Common myeloid progenitor, CD34-positive (primary cell): ENCODE measurements around the gene TMUB2.

ENCODE experiments used
- CTCF ChIA-PET: fragments of 350-600 bp; sonication (Branson Sonifier 250); formaldehyde crosslinking; loops from one replicate; lab custom pipeline; 2021; ENCODE audit warnings: antibody characterized with exemption; lab: Charles Lee
- POLR2A ChIA-PET: fragments of 350-600 bp; sonication (Branson Sonifier 250); formaldehyde crosslinking; loops from one replicate; lab custom pipeline; 2021; ENCODE audit warnings: antibody characterized with exemption; lab: Charles Lee
- DNase-seq, 3 donors: peaks; one replicate each; pipeline versions ENCODE4 v3.0.0 to v3.0.0-alpha.2; 2013
- H3K27ac ChIP-seq, 2 experiments: 1 replicate in 1 of 2; 2 replicates in 1 of 2; pipeline ENCODE4 v1.7.0; 2013; ENCODE audit warnings: inconsistent platforms in 2 of 2, low read length in 2 of 2, mild to moderate bottlenecking in 2 of 2, low read depth in 1 of 2, moderate library complexity in 1 of 2; ENCODE audit not compliant: severe bottlenecking in 2 of 2, insufficient read depth in 1 of 2, poor library complexity in 1 of 2
- H3K27me3 ChIP-seq, 5 experiments: replicated peaks in 2 of 5; 1 replicate in 3 of 5; 2 replicates in 2 of 5; pipeline versions ENCODE4 v1.6.1 to v1.7.0; 2013; ENCODE audit warnings: low read length in 4 of 5, mild to moderate bottlenecking in 2 of 5, moderate library complexity in 2 of 5, inconsistent platforms in 1 of 5; ENCODE audit not compliant: insufficient read depth in 5 of 5, control insufficient read depth in 4 of 5
- H3K36me3 ChIP-seq, 4 experiments: 1 replicate in 2 of 4; 2 replicates in 2 of 4; pipeline versions ENCODE4 v1.6.1 to v1.7.0; 2013; ENCODE audit warnings: low read length in 3 of 4, control low read depth in 1 of 4, mild to moderate bottlenecking in 1 of 4; ENCODE audit not compliant: control insufficient read depth in 4 of 4, insufficient read depth in 4 of 4
- H3K4me1 ChIP-seq, 4 experiments: 1 replicate in 3 of 4; 2 replicates in 1 of 4; pipeline versions ENCODE4 v1.6.1 to v1.7.1; 2013; ENCODE audit warnings: low read length in 3 of 4, mild to moderate bottlenecking in 3 of 4, control low read depth in 1 of 4, inconsistent platforms in 1 of 4, moderate library complexity in 1 of 4; ENCODE audit not compliant: control insufficient read depth in 4 of 4, insufficient read depth in 4 of 4; ENCODE audit errors: control extremely low read depth in 1 of 4
- H3K4me3 ChIP-seq, 7 experiments: 1 replicate in 4 of 7; 2 replicates in 3 of 7; pipeline versions ENCODE4 v1.5.1 to v1.7.0; 2013; ENCODE audit warnings: mild to moderate bottlenecking in 7 of 7, low read length in 6 of 7, moderate library complexity in 6 of 7, inconsistent platforms in 2 of 7, low read depth in 2 of 7, control low read depth in 1 of 7; ENCODE audit not compliant: insufficient read depth in 4 of 7, control insufficient read depth in 1 of 7; ENCODE audit errors: extremely low read depth in 1 of 7
- H3K9me3 ChIP-seq, 5 experiments: 1 replicate in 4 of 5; 2 replicates in 1 of 5; pipeline versions ENCODE4 v1.6.1 to v1.7.1; 2013; ENCODE audit warnings: low read length in 4 of 5, mild to moderate bottlenecking in 2 of 5, inconsistent platforms in 1 of 5, low read depth in 1 of 5, moderate library complexity in 1 of 5; ENCODE audit not compliant: control insufficient read depth in 4 of 5, insufficient read depth in 2 of 5; ENCODE audit errors: control extremely low read depth in 1 of 5
- WGBS: methylation state at CpG from one replicate; pipeline ENCODE4 v1.1.5; 2013; ENCODE audit not compliant: insufficient coverage; 5-methylcytosine and 5-hydroxymethylcytosine counted together

Gene TMUB2

DNA sequence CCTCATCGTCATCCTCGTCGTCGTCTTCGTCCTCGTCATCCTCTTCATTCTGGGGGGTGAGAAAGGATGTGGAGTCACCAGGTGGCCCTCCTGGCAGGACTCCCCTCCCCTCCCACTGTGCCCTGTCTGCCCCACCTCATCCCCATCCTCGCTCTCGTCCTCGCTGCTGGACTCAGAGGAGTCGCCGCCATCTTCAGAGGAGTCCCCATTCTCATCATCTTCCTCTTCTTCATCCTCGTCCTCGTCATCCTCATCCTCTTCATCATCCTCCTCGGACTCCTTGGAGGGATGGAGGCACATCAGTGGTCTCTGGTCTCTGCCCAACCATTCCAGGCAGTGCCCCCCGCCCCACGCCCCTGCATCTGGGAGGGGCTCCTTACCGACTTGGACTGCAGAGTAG, 20.5 kb downstream of the TMUB2 start:
- CTCF ChIA-PET, result interaction anchor here (0.9 to 1.4 kb wide), 7 partner anchors 14 to 316 kb away, joined by 3 to 5 read pairs (median 3); partner anchors contain the start of gene GRN
- POLR2A ChIA-PET, result no interaction called here
- WGBS, result 97% methylated on average over 12 of the region's 17 CpGs
- H3K27ac ChIP-seq, result no peak overlapping the region
- no peaks in the 10 kb centered on the region for H3K9me3 ChIP-seq
- H3K4me1 ChIP-seq, result peaks cover 0 to 37% (median 29%) of the 10 kb centered on the region in 4 experiments
- H3K36me3 ChIP-seq, result peaks cover 11 to 53% (median 44%) of the 10 kb centered on the region in 4 experiments
- no peak for DNase-seq
- H3K27me3 ChIP-seq, result no peaks in the 10 kb centered on the region
- no peak overlapping the region for H3K4me3 ChIP-seq

GRCh38 chr17:44207743-44208142, 21.0 kb downstream of the TMUB2 start:
- peaks cover 11 to 57% (median 45%) of the 10 kb centered on the region in 4 experiments for H3K36me3 ChIP-seq
- H3K9me3 ChIP-seq, result no peaks in the 10 kb centered on the region
- no peak overlapping the region for H3K27ac ChIP-seq
- no peaks in the 10 kb centered on the region for H3K27me3 ChIP-seq
- no peak for DNase-seq
- 100% methylated on average over 1 of the region's 5 CpGs for WGBS
- CTCF ChIA-PET, result interaction anchor here (0.6 to 8.8 kb wide), 8 partner anchors 10 to 150 kb away, joined by 3 to 84 read pairs (median 4); partner anchors contain the start of gene GRN
- POLR2A ChIA-PET, result no interaction called here
- H3K4me1 ChIP-seq, result peaks cover 0 to 35% (median 28%) of the 10 kb centered on the region in 4 experiments
- H3K4me3 ChIP-seq, result no peak overlapping the region

GRCh38 chr17:44209786-44210341, 23.1 kb downstream of the TMUB2 start:
- WGBS, result 90% methylated on average over 9 of the region's 11 CpGs
- no peaks in the 10 kb centered on the region for H3K27me3 ChIP-seq
- no peak for DNase-seq
- CTCF ChIA-PET, result interaction anchor here (0.7 to 8.8 kb wide), 37 partner anchors 9 to 215 kb away, joined by 3 to 84 read pairs (median 5); partner anchors contain the start of genes FAM171A2, GRN, SLC25A39 and UBTF
- POLR2A ChIA-PET, result interaction anchor here (1.4 kb wide), 1 partner anchor 10 kb away, joined by 7 read pairs; the partner anchor contains the start of gene UBTF
- no peak overlapping the region for H3K27ac ChIP-seq
- peaks cover 21 to 78% (median 59%) of the 10 kb centered on the region in 4 experiments for H3K36me3 ChIP-seq
- H3K4me3 ChIP-seq, result peak overlapping the region in 1 of 7 experiments; percentile 17
- peaks cover 0 to 15% (median 11%) of the 10 kb centered on the region in 4 experiments for H3K4me1 ChIP-seq
- H3K9me3 ChIP-seq, result no peaks in the 10 kb centered on the region

GRCh38 chr17:44210342-44211192, 23.8 kb downstream of the TMUB2 start:
- ChIA-PET POLR2A (interaction anchor here (1.4 kb wide), 1 partner anchor 9 kb away, joined by 7 read pairs; the partner anchor contains the start of gene UBTF), CTCF (interaction anchor here (0.7 to 8.8 kb wide), 35 partner anchors 9 to 214 kb away, joined by 3 to 84 read pairs (median 5); partner anchors contain the start of genes GRN, SLC25A39 and UBTF)
- H3K36me3 ChIP-seq, result peaks cover 27 to 85% (median 66%) of the 10 kb centered on the region in 4 experiments
- peaks cover 0 to 15% (median 11%) of the 10 kb centered on the region in 4 experiments for H3K4me1 ChIP-seq
- H3K27me3 ChIP-seq, result no peaks in the 10 kb centered on the region
- no peaks in the 10 kb centered on the region for H3K9me3 ChIP-seq
- peak overlapping the region in 1 of 7 experiments; percentile 17 for H3K4me3 ChIP-seq
- H3K27ac ChIP-seq, result no peak overlapping the region
- WGBS, result 32% methylated on average over 58 of the region's 64 CpGs
- DNase-seq, result peak; percentile 90 to 96 (median 94)

DNA sequence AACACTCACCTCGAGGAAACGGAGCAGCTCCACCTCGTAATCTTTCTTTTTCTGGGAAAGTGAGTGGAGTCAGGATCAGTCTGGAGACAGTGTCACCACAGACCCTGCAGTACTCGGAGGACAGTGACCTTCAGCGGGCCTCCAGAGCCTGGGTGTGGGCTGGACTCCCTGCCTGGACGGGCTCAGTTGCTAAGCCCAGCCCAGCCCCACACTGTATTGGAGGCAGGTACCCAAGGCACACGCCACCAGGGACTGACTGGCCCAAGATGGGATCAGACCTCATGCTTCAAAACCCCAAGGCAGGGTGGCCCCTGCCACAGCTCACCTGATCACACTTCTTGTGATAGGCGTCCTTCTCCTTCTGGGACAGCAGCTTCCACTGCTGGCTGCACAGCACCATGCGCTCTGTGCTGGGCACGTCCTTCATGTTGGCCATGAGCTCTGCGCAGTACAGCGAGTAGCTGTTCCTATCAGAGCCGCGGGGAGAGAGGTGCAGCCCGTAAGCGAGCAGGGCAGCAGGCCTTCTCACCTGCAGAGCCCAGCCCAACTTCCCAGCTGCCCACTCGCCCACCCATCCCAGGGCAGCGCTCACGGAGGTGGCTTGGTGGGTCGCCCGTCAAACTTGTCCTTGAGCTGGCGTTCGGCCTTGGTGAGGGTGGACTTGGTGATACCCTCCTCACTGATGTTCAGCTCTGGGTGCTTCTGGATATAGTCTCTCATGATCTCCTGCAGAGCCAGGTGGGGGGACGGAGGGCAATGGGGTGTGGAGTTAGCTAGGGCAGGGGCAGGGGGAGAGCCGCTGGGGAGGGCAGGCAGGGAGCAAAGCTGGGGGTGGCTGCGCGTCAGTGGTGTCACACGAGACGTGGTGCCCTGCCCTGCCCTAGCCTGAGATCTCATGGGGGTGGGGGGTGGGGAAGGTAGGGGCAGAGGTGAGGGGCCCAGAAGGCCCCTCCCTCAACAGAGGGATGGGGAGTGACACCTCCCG, 24.8 kb downstream of the TMUB2 start:
- WGBS, result 96% methylated on average over 20 of the region's 30 CpGs
- H3K4me1 ChIP-seq, result peaks cover 0 to 22% (median 15%) of the 10 kb centered on the region in 4 experiments
- no peaks in the 10 kb centered on the region for H3K27me3 ChIP-seq
- no peak overlapping the region for H3K4me3 ChIP-seq
- POLR2A ChIA-PET, result interaction anchor here (1.4 kb wide), 1 partner anchor 8 kb away, joined by 7 read pairs; the partner anchor contains the start of gene UBTF
- no peak overlapping the region for H3K27ac ChIP-seq
- CTCF ChIA-PET, result interaction anchor here (0.6 to 8.8 kb wide), 15 partner anchors 8 to 404 kb away, joined by 3 to 84 read pairs (median 14); partner anchors contain the start of genes GRN, SLC25A39 and UBTF
- peaks cover 32 to 90% (median 73%) of the 10 kb centered on the region in 4 experiments for H3K36me3 ChIP-seq
- H3K9me3 ChIP-seq, result no peaks in the 10 kb centered on the region
- no peak for DNase-seq
